SHP77 (cell line): Measurements from ENCODE around the gene C19orf33.
"Not testable (repeated sequence)": the region's sequence is repeated elsewhere in the genome, so short reads cannot be mapped to it uniquely, and the experiment has no call there.

ENCODE experiments used
- DNase-seq, 2 experiments: peaks; one replicate each; lab custom pipeline; 2025; lab: John Stamatoyannopoulos, UW

C19orf33 gene

DNA sequence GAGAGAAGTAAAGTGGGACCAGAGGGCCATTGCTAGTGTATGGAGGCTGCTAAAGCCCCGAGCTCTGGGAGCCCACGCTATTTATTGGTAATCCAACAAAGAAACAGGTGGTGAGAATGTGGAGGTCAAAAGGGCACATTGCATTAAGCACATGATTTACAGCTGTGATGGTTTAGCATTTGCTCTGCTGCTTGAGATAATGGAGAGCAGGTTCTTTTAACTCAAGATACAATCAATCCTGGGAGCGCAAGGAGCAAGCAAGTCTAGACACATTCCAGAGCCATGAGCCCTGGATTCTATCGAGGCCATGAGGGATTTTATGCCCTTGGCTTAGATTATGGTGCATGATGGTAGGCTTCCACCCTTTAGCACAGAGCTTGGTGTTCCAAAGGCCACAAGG is 35.0 kb downstream of the C19orf33 start:
- not testable (repeated sequence) for DNase-seq

DNA sequence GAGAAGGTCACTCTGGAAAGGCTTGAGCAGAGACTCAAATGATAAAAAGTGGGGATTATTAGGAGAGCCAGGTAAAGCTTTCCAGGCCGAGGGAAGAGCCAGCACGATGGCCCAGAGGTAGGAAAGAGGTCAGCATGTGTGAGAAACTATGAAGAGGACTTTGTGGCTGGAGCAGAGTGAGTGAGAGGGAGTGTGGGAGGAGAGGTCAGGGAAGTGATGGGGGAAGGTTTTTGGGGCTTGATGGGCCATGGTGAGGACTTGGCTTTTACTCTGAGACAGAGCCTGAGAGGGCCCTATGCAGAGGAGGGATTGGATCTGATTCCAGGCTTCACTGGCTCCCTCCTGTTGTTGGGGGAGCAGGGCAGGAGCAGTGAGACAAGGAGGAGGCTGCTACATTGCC is 36.9 kb downstream of the C19orf33 start:
- DNase-seq, result no peak

DNA sequence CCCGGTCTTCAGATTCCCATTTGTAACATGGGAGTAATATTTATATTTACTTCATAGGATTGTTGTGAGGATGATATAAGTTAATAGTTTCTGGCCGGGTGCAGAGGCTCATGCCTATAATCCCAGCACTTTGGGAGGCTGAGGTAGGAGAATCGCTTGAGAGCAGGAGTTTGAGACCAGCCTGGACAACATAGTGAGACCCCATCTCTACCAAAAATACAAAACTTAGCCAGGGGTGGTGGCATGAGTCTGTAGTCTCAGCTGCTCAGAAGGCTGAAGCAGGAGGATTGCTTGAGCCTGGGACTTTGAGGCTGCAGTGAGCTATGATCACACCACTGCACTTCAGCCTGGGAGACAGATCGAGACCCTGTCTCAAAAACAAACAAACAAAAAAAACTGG is 42.8 kb downstream of the C19orf33 start:
- no peak for DNase-seq

DNA sequence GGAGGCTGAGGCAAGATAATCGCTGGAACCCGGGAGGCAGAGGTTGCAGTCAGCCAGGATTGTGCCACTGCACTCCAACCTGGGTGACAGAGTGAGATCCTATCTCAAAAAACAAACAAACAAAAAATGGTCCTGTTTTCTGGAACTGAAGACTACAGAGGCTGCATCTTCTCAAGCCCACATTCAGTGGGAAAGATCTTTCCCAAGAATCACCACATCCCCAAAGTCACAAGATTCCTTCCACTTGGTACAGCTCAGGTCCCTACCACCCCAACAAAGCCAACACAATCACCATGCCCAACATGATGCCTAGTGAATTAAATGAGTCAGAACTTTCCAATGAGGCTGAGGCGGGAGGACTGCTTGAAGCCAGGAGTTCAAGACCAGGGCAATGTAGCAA is 46.8 kb downstream of the C19orf33 start:
- DNase-seq, result no peak

DNA sequence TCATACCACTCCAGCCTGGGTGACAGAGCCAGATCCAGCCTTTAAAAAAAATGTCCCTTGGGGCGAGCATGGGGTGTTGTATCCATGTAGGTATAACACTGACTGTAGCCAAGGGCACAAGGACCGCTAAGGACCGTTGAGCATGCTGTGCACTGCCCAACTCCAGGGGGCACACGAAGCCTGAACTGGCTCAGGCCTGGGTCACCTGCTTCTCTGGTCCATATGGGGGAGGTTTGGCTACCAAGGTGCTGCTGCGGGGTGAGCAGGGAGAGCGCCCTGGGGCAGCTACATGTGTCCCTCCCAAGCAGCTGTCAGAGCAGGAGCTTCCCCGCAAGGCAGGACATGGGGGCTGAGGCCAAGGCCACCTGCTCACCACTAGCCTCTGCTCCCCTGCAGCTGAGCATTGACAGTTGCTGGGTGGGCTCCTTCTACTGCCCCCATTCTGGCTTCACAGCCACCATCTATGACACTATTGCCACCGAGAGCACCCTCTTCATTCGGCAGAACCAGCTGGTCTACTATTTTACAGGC is 47.9 kb downstream of the C19orf33 start:
- DNase-seq, result no peak

DNA sequence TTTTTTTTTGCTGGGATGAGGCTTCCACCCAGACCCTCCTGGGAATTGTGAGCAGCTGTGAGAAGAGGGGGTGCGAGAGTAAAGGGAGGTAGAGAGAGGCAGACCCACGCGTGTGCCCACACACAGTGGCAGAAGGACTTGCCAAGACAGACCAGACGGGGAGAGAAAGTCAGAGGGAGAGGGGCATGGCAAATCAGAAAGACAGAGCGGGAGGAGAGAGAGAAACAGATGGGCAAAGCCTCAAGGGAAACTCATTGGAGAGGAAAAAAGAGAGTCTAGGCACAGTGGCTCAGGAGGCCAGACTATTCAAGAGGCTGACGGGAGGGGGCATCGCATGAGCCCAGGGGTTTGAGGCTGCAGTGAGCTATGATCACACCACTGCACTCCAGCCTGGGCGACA is 48.6 kb downstream of the C19orf33 start:
- no peak for DNase-seq
